GM20000 (cell line): ENCODE measurements around the gene CSMD2.

Experiments
- DNase-seq: peaks from one replicate; pipeline ENCODE4 v3.0.0; 2012; ENCODE audit warnings: low spot score
- CTCF ChIP-seq: IDR thresholded peaks from 2 replicates; pipeline ENCODE4 v1.5.1; 2012; ENCODE audit warnings: mild to moderate bottlenecking, control low read depth; ENCODE audit errors: extremely low read depth, missing control alignments

CSMD2 gene

GRCh38 chr1:33905241-33905640 lies 259.8 kb downstream of the CSMD2 start:
- no peak for DNase-seq
- no peak for TF ChIP-seq CTCF

GRCh38 chr1:33903210-33903589 lies 261.8 kb downstream of the CSMD2 start:
- peak; percentile 24 for DNase-seq
- TF ChIP-seq CTCF, result no peak

DNA sequence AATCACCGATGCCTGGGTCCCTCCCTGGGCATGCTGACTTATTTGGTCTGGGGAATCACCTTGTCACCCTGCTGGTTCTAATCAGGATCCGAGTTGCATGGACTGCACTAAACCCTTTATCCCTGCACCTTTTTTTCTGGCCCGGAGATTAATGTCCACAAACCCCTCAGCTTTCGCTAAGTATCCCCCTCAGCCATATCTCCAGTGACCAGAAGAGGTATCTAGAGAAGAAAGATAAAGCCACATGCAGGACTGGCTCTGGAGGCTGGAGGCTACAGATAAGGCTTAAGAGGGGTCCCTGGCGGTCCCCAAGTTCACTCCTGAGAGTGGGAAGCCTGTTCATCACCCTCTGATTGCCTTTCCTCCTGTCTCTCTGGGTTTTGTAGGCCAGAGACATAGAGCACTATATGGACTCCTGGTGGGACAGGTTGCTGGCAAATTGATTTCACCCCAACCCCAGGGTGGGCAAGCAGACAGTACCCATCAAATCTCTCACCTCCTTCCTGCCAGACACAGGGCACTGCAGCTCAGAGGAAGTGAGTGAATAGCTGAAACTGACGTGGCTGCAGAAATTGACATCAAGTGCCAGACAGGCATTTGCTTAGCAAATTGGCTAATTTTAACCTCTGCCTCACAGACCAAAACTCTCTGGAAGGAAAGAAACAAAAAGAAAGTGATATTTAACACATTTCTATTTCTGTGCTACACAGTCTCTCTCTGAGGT lies 262.4 kb downstream of the CSMD2 start:
- DNase-seq, result no peak
- TF ChIP-seq CTCF, result no peak

GRCh38 chr1:33899746-33900145 lies 265.3 kb downstream of the CSMD2 start:
- no peak for DNase-seq
- TF ChIP-seq CTCF, result no peak

DNA sequence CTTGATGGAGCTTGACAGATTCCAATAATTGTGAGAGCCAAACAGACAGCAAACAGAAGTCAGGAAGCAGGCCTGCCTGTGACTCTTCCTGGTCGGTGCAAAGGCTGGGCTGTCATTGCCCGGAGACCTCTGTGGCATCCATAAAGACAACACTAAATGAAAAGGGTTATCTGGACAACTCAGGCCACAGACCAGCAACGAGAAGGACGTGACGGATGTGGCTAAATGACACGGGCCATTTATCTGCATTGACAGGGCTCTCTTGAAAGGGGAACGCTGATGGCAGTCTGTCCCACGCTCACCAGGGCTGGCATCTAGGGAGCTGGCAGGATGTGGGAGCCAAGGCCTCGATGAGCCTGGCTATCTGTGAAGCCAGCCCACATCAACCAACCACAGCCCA lies 266.1 kb downstream of the CSMD2 start:
- DNase-seq, result no peak
- TF ChIP-seq CTCF, result no peak

DNA sequence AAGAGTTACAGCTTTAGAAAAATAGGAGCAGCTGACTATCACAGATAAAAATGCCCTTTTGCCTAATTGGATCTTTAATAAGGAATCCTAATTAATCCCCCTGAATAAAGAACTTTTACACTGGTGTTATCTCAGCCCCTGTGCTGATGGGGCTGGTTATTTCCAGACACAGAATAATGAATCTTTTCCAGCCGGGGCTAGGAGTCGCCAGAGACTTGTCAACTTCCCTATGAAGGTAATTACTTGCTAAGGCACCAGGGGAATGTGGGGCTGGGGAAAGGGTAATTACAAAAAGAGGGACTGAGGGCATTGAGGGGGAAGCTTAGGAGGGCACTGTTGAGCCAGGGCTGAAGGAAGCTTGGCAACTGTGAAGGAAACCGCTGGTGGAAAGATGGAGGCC lies 266.6 kb downstream of the CSMD2 start:
- TF ChIP-seq CTCF, result no peak

DNA sequence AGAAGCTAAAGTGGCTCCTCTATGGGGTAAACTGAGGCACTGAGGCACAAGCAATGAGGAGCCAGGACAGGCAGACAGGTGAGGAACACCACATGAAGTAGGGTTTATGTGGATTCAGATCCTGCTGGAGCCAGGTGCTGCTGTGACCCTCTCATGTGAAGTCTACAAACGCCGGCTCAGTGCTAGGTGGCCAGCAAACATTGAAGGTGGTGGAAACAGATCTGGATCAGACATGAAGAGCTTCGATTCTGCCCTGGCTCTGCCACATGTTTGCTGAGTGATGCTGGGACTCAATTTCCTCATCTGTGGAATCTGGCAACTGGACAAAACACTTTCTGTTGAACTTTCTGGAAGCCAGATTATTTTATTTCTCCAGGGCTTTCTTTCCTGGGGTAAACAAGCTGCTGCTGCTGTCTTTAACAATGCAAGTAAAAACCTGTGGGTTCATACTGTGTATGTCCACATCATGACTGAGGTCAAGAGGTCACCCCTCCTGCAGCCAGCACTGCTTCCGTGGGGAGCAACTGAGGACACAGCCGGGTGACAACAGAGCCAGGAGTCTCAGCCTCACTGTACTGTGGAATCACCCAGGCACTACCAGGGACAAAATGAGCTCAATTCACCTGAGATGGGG lies 267.8 kb downstream of the CSMD2 start:
- no peak for TF ChIP-seq CTCF
- DNase-seq, result no peak

More for the DNA sequence above, 266.6 kb downstream of the CSMD2 start:
- DNase-seq, result no peak
